Breast epithelium (tissue), 4 donors: ENCODE measurements around the gene TMIE. TPM values are rescaled to one million over a fixed set of nuclear protein-coding genes. Genes with fewer than 3 reads are reported as not detected.

ENCODE experiments used
- DNase-seq, 2 donors: peaks; one replicate each; pipeline ENCODE4 v3.0.0-alpha.2; 2019; ENCODE audit warnings: low spot score in 2 of 2
- H3K27ac ChIP-seq, 2 donors: fragments of 200-600 bp; sonication (generic) in 1 of 2; one replicate each; pipeline ENCODE4 v1.5.1; 2016 to 2019; ENCODE audit warnings: mild to moderate bottlenecking in 1 of 2
- H3K27me3 ChIP-seq, 2 donors: fragments of 200-600 bp; sonication (generic) in 1 of 2; one replicate each; pipeline versions ENCODE4 v1.5.1 to v1.6.0; 2017 to 2019; ENCODE audit warnings: control low read depth in 1 of 2, mild to moderate bottlenecking in 1 of 2
- H3K36me3 ChIP-seq: fragments of 200-600 bp; one replicate; pipeline ENCODE4 v1.5.1; 2019
- H3K4me1 ChIP-seq, 2 donors: fragments of 200-600 bp; sonication (generic); one replicate each; pipeline ENCODE4 v1.5.1; 2016 to 2019; ENCODE audit warnings: control low read depth in 1 of 2
- H3K4me3 ChIP-seq, 3 donors: fragments of 200-600 bp; sonication (generic); 1 replicate in 2 of 3; 2 replicates in 1 of 3; pipeline ENCODE4 v1.5.1; 2016 to 2019; ENCODE audit warnings: mild to moderate bottlenecking in 3 of 3, moderate library complexity in 2 of 3
- H3K9me3 ChIP-seq, 2 donors: fragments of 200-600 bp; sonication (generic) in 1 of 2; one replicate each; pipeline ENCODE4 v1.5.1; 2016 to 2019; ENCODE audit warnings: control low read depth in 1 of 2
- CTCF ChIP-seq, 3 donors: fragments of 450-650 bp; IDR thresholded peaks; one replicate each; pipeline ENCODE4 v1.5.1; 2016 to 2017; ENCODE audit warnings: antibody characterized with exemption in 3 of 3, mild to moderate bottlenecking in 3 of 3, moderate library complexity in 3 of 3
- POLR2A ChIP-seq: fragments of 450-650 bp; IDR thresholded peaks from one replicate; pipeline ENCODE4 v1.6.1; 2016; ENCODE audit warnings: antibody characterized with exemption, mild to moderate bottlenecking, moderate library complexity
- POLR2AphosphoS5 ChIP-seq, 3 donors: sonication (generic); formaldehyde crosslinking; IDR thresholded peaks; one replicate each; pipeline ENCODE4 v1.6.1; 2017; ENCODE audit warnings: antibody characterized with exemption in 3 of 3
- intact Hi-C: fragments of 100-400 bp; cut with DNase I; formaldehyde crosslinking; loops from one replicate; pipeline ENCODE4 v1.15.1; 2023; ENCODE audit warnings: low total_unique reads
- total RNA-seq, 3 donors: library from RNA; depleted of rRNA; stranded (reverse); fragments of >200 nt; gene quantifications; one replicate each; pipeline ENCODE4 v1.1.0, GENCODE V29; 2016

Gene TMIE
- total RNA-seq, 3 donors from 2014 or later, result not detected

- intact Hi-C loops, result no loop called here
- no peak overlapping the region for H3K27ac ChIP-seq
- no peak overlapping the region for H3K4me3 ChIP-seq
- no peaks in the 10 kb centered on the region for H3K4me1 ChIP-seq
- peak in 1 of 2 donors; percentile 31 for DNase-seq
- TF ChIP-seq CTCF (IDR thresholded peaks at IDR 0.05) (no peak), POLR2A (no peak), POLR2AphosphoS5 (IDR thresholded peaks at IDR 0.05) (no peak)
- H3K9me3 ChIP-seq, result no peaks in the 10 kb centered on the region
- no peaks in the 10 kb centered on the region for H3K36me3 ChIP-seq
- peaks cover 0 to 5% of the 10 kb centered on the region in 2 donors for H3K27me3 ChIP-seq
Observed at GRCh38 chr3:46719735-46720271, 18.6 kb downstream of the TMIE start.

- Histone ChIP-seq H3K27ac (no peak overlapping the region), H3K9me3 (no peaks in the 10 kb centered on the region), H3K4me1 (no peaks in the 10 kb centered on the region), H3K4me3 (no peak overlapping the region), H3K27me3 (peaks cover 0 to 5% of the 10 kb centered on the region in 2 donors), H3K36me3 (no peaks in the 10 kb centered on the region)
- TF ChIP-seq CTCF (IDR thresholded peaks at IDR 0.05), result no peak
- no peak for TF ChIP-seq POLR2A
- no peak for TF ChIP-seq POLR2AphosphoS5 (IDR thresholded peaks at IDR 0.05)
- intact Hi-C loops, result no loop called here
- DNase-seq, result no peak
Observed at GRCh38 chr3:46721009-46721408, 19.8 kb downstream of the TMIE start.

- H3K27ac ChIP-seq, result no peak overlapping the region
- no peaks in the 10 kb centered on the region for H3K4me1 ChIP-seq
- H3K27me3 ChIP-seq, result peaks cover 0 to 5% of the 10 kb centered on the region in 2 donors
- intact Hi-C loops, result no loop called here
- no peak overlapping the region for H3K4me3 ChIP-seq
- no peaks in the 10 kb centered on the region for H3K9me3 ChIP-seq
- no peak for TF ChIP-seq POLR2AphosphoS5 (IDR thresholded peaks at IDR 0.05)
- TF ChIP-seq CTCF (IDR thresholded peaks at IDR 0.05), result no peak
- TF ChIP-seq POLR2A, result no peak
- H3K36me3 ChIP-seq, result no peaks in the 10 kb centered on the region
- no peak for DNase-seq
Observed at GRCh38 chr3:46722443-46722842, 21.3 kb downstream of the TMIE start.

GRCh38 chr3:46724424-46724823 is 23.2 kb downstream of the TMIE start:
- no peak for DNase-seq
- Histone ChIP-seq H3K27ac (no peak overlapping the region), H3K4me1 (no peaks in the 10 kb centered on the region), H3K36me3 (no peaks in the 10 kb centered on the region), H3K9me3 (no peaks in the 10 kb centered on the region), H3K4me3 (no peak overlapping the region), H3K27me3 (no peaks in the 10 kb centered on the region)
- no peak for TF ChIP-seq POLR2A
- TF ChIP-seq CTCF (IDR thresholded peaks at IDR 0.05), result no peak
- TF ChIP-seq POLR2AphosphoS5 (IDR thresholded peaks at IDR 0.05), result no peak
- intact Hi-C loops, result no loop called here

GRCh38 chr3:46725621-46726314 is 24.6 kb downstream of the TMIE start:
- H3K27me3 ChIP-seq, result no peaks in the 10 kb centered on the region
- intact Hi-C loops, result no loop called here
- peak in 1 of 2 donors; percentile 35 for DNase-seq
- TF ChIP-seq POLR2A (no peak), CTCF (IDR thresholded peaks at IDR 0.05) (no peak), POLR2AphosphoS5 (IDR thresholded peaks at IDR 0.05) (no peak)
- H3K27ac ChIP-seq, result no peak overlapping the region
- H3K9me3 ChIP-seq, result no peaks in the 10 kb centered on the region
- H3K36me3 ChIP-seq, result no peaks in the 10 kb centered on the region
- H3K4me1 ChIP-seq, result no peaks in the 10 kb centered on the region
- H3K4me3 ChIP-seq, result no peak overlapping the region
